GM18873 (cell line): ENCODE results near the gene DHX30.
A peak's percentile ranks its signal among the peaks of the same experiment; 100 is the strongest.
"Not testable (repeated sequence)": the region's sequence is repeated elsewhere in the genome, so short reads cannot be mapped to it uniquely, and the experiment has no call there.

Source experiments
- ATAC-seq: cut with Tn5 transposase; IDR thresholded peaks from one replicate; pipeline ENCODE4 v1.9.1; 2021; ENCODE audit warnings: mild to moderate bottlenecking, moderate library complexity, moderate number of reproducible peaks; ENCODE audit not compliant: unreplicated experiment, low FRiP score

DHX30 gene

DNA sequence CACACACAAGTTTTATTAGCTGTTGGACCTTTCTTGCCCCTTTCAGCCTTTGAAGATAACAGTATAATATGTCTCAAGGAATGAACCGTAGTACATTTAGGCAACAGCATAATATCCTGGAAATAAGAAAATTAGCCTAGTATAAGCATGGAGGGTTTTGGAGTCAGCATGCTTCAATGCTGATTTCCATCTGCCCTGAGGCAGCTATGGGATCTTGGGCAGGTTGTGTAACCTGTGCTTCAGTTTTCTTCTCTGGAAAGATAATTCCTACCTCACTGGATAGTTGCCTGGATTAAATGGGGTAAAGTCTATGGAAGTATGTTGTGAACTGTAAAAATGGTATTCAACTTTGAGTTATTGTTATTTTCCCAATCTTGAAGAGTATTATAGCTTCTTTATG, 1.6 kb downstream of the DHX30 start:
- ATAC-seq: no peak

DNA sequence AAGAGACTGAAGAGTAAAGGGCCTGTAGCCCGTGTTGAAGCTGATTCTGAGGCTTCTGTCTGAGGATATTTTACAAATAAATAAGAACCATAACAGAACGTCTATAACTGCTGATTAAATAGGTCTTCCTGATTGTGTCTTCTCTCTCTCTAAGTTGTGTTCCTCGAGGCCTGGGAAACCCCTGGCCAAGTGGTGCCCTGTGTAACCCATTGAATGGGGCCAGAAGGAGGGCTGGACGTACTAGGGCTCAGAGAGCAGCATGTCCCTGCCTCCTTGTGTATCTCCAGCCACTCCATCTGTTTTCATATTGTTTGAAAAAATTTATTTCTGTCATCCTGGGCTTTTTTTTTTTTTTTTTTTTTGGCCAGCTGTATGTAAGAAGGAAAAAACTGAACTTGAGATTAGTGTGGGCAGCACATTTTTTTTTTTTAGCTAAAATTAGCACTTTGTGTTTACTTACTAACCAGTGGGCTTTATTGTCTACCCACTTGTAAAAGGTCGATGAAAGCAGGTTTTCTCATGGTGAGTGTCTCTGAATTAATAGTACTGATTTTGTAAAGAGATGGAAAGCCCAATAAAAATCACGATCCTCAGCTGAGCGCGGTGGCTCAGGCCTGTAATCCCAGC, 10.7 kb downstream of the DHX30 start:
- no peak for ATAC-seq

DNA sequence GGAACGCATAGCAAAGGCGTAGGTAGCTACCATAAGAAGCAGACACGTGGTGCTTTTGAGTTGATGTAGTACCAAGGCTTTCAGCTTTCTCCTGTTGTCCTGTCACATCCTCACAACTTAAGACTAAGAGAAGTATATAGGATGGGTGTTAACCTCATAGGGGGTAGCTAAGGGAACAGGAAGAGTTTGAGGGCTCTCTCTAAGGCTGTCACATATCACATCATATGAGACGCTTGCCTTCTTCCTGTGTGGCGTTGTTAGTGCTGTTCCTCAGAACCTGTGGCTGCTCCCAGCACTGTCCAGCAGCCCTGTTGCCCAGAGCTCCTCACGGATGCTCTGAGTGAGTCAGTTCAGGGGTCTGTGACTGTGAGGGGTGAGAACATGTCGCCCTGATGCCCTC, 14.7 kb downstream of the DHX30 start:
- ATAC-seq: no peak

GRCh38 chr3:47824541-47825473, 21.9 kb downstream of the DHX30 start:
- ATAC-seq: peak; percentile 60

- no peak for ATAC-seq
Measured at GRCh38 chr3:47825590-47825989, 22.7 kb downstream of the DHX30 start.

- ATAC-seq: not testable (repeated sequence)
Measured at GRCh38 chr3:47829482-47829881, 26.5 kb downstream of the DHX30 start.

DNA sequence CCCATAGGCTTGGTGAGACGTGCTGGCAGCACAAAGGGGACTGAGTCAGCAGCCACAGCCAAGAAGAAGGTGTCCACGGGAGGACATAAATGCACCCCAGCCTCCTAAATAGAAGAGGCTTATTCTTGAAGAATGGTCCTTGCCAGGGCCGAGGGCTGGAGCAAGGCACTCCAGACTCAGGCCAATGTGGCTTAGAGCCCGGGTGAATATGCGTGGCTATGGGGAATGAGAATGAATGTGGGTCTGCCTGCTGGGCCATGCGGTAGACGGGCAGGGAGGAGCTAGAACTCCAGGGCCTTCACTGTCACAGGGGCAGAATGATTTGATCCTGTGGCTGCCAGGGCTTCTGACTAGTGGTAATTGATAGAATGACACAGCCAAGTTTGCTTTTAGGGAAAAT, 34.0 kb downstream of the DHX30 start:
- ATAC-seq: no peak

- no peak for ATAC-seq
Measured at GRCh38 chr3:47838503-47838902, 35.6 kb downstream of the DHX30 start.

GRCh38 chr3:47841786-47842349, 38.9 kb downstream of the DHX30 start:
- ATAC-seq: no peak

- ATAC-seq: no peak
Measured at GRCh38 chr3:47846186-47846879, 43.4 kb downstream of the DHX30 start.

DNA sequence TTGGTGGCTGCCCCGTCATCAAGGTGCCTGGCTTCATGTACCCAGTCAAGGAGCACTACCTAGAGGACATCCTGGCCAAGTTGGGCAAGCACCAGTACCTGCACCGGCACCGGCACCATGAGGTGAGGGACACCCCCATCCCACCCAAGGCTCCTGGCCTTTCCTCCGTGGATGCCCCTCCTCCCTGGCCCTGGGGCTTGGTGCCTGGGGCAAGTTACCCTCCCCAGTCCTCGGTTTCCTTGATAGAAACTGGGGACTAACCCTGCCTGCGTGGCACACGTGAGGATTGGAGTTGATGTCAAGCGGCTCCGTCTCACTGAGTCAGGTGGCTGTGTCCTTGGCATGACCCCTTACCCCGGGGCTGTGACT, 43.9 kb downstream of the DHX30 start:
- no peak for ATAC-seq

DNA sequence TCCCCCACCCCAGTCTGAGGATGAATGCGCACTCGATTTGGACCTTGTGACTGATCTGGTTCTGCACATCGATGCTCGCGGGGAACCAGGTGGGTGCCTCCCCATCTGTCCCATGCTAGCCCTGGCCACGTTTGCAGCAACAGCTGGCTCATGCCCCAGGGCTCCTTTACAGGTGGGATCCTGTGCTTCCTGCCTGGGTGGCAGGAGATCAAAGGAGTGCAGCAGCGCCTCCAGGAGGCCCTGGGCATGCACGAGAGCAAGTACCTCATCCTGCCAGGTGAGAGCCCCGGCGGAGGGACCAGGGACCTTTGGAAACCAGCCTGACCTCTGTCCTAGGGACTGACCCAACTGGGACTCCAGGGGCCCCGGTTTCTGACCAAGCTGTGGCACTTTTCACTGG, 44.3 kb downstream of the DHX30 start:
- ATAC-seq: no peak

DNA sequence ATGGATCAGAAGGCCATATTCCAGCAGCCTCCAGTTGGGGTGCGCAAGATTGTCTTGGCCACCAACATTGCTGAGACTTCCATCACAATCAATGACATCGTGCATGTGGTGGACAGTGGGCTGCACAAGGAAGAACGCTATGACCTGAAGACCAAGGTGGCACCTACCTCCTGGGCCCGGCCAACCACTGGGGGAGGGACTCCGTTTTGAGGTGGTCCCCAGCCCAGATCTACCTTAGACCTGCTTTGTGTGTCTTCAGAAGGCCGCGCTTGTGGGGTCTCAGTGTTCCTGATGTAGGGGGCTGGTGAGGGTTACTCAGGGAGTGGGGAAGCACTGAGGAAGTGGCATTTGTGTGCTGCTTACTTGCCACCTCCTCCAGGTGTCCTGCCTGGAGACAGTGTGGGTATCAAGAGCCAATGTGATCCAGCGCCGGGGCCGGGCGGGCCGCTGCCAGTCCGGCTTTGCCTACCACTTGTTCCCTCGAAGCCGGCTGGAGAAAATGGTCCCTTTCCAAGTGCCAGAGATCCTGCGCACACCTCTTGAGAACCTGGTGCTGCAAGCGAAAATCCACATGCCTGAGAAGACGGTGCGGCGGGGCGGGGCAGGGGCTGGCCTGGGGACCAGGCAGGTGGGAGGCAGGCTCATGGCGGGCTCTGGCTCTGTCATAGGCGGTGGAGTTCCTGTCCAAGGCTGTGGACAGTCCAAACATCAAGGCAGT, 45.0 kb downstream of the DHX30 start:
- no peak for ATAC-seq

DNA sequence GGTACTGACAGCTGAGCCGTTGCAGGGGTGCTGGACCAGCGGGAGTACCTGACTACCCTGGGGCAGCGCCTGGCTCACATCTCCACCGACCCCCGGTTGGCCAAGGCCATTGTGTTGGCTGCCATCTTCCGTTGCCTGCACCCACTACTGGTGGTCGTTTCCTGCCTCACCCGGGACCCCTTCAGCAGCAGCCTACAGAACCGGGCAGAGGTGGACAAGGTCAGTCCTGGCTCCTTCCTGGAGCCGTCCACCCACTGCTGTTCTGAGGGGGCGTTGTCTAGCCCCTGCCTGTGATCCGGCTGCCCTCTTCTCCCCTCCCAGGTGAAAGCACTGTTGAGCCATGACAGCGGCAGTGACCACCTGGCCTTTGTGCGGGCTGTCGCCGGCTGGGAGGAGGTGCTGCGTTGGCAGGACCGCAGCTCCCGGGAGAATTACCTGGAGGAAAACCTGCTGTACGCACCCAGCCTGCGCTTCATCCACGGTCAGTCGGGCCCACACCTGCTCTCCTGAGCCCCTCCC, 45.7 kb downstream of the DHX30 start:
- ATAC-seq: no peak

GRCh38 chr3:47849186-47849698, 46.3 kb downstream of the DHX30 start:
- no peak for ATAC-seq

DNA sequence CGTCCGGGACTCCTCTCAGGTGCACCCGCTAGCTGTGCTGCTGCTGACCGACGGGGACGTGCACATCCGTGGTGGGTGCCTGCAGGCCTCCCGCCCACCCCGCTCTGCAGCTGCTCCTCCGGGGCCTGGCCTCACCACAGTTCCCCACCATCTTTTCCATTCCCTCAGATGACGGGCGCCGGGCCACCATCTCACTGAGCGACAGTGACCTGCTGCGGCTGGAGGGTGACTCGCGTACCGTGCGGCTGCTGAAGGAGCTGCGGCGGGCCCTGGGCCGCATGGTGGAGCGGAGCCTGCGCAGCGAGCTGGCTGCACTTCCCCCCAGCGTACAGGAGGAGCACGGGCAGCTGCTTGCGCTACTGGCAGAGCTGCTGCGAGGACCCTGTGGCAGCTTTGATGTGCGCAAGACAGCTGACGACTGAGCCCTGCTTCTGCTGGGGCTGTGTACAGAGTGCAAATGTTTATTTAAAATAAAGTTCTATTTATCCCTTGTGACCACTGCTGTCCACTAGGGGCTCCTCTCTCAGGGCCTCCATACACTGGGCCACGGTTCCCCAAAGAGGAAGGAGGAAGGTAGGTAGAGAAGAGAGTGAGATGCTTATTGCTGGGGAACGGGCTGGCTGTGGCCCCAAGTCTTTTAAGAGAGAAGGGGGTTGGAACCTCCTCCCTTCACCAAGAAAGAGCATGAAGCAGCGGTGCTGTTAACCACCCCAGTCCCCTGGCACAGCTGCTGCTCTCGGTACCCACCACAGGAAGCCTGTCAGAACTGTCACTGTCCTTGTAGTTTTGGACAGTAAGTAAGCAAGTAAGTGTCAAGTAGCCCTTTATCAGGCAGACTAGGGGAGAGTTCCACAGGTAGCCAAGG, 47.0 kb downstream of the DHX30 start:
- ATAC-seq: no peak

DNA sequence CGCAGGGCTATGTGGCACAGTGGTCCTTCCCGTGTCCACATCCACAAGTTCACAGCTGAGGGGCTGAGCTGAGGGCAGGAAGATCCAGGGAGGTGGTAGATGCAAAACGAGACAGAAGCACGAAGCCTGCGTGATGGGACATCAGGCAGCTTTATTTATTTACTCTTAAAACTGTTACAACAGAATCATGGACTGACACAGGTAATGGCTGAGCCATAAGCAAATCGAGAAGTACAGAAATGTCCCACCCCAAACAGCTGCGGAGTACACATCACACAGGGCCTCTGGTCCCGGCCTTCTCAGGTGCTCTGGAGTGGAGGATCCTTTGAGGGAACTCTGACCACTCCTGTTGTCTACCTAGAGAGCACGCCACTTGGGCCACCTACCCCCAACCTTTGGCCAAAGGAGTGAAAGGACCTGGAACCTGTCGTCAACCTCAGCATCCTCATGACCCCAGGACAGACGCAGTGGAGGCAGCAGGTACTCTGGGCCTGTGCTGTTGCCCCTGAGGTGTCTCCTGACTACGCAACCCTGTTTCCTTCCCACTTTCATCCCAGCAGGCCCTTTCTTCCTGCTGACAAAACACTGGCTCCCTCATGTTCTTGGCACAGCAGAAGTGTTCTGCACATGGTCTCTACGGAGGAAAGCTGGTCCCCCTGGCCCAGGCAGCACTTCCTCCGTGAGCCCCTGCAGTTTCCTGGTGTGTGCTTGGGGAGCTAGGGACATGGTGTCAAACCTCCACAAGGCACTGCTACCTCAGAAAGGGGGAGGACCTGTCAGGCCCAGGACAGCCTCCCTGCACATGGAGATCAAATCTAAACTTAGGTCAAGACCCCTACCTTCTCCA, 47.8 kb downstream of the DHX30 start:
- no peak for ATAC-seq
